Esophagus (tissue), 2 donors: Measurements from ENCODE around the gene GRIK3. TPM values are rescaled to one million over a fixed set of nuclear protein-coding genes. Genes with fewer than 3 reads are reported as not detected.
"Not testable (repeated sequence)": the region's sequence is repeated elsewhere in the genome, so short reads cannot be mapped to it uniquely, and the experiment has no call there.

ENCODE experiments used
- H3K27ac ChIP-seq, 2 donors: one replicate each; pipeline ENCODE4 v1.5.1; 2013; ENCODE audit warnings: low read depth in 2 of 2, mild to moderate bottlenecking in 2 of 2, inconsistent platforms in 1 of 2, low read length in 1 of 2, moderate library complexity in 1 of 2
- H3K27me3 ChIP-seq, 2 donors: one replicate each; pipeline ENCODE4 v1.6.1; 2013; ENCODE audit warnings: low read length in 2 of 2, control low read depth in 1 of 2, mild to moderate bottlenecking in 1 of 2; ENCODE audit not compliant: insufficient read depth in 2 of 2, control insufficient read depth in 1 of 2
- H3K36me3 ChIP-seq, 2 donors: one replicate each; pipeline ENCODE4 v1.6.1; 2013; ENCODE audit warnings: low read length in 1 of 2; ENCODE audit not compliant: control insufficient read depth in 2 of 2, insufficient read depth in 2 of 2
- H3K4me1 ChIP-seq, 2 donors: one replicate each; pipeline ENCODE4 v1.6.1; 2013; ENCODE audit warnings: low read length in 1 of 2; ENCODE audit not compliant: control insufficient read depth in 2 of 2, insufficient read depth in 2 of 2
- H3K4me3 ChIP-seq, 2 donors: one replicate each; pipeline ENCODE4 v1.5.1; 2013; ENCODE audit warnings: low read length in 2 of 2, mild to moderate bottlenecking in 2 of 2, low read depth in 1 of 2, moderate library complexity in 1 of 2
- H3K9me3 ChIP-seq, 2 donors: one replicate each; pipeline ENCODE4 v1.6.1; 2013; ENCODE audit warnings: mild to moderate bottlenecking in 2 of 2, low read depth in 1 of 2, low read length in 1 of 2, moderate library complexity in 1 of 2; ENCODE audit not compliant: control insufficient read depth in 2 of 2, insufficient read depth in 1 of 2
- WGBS, 2 donors: extraction: QIAGEN DNeasy Blood & Tissue Kit; methylation state at CpG; one replicate each; pipeline ENCODE4 v1.1.7; 2013; 5-methylcytosine and 5-hydroxymethylcytosine counted together
- polyA plus RNA-seq, 2 donors: library from polyadenylated mRNA; stranded (reverse); fragments of 200-250 nt; gene quantifications; one replicate each; pipeline ENCODE4 v1.2.3, GENCODE V29; 2013
- donor health status: healthy with polysubstance abuse.
- donor health status: Bipolar disorder and iron deficiency.

Gene GRIK3
- polyA plus RNA-seq, 2 donors, result 0.13 to 0.16 TPM

DNA sequence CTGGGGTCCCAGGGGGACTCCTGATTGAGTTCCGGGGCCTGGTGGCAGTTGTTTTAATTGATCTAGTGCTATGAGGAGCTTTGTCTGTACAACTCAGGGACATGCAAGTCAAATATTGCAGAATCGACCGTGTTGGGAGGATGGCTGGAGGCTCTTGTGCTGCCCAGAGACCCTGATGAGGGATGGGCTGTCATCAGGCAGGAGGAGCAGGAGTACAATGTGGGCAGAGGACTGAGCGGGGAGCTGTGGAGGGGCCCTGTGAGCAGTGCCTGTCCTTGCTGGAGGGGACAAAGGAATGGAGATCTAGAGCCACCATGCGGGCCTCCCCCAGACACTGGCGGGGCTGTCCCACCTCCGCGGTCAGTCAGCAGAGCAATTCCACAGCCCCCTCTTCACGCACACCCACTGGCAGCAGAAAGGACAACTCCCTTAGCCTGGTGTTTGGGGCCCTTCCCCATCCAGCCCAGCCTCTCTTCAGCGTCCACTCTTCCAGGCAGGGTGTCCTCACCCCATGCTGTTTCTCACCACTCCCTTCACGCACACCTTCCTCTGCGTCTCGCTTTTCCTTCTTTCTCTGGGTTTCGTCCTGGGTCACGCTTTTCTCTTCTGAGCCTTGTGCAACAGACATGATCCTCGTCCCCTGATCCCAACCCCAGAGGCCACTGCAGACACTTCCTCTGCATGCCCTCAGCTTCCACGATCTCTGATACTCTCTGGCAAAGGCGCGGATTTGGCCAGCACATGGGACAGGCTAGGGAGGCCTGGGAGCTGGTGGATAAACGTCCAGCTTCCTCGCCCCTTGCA, 122.6 kb downstream of the GRIK3 start:
- Histone ChIP-seq H3K9me3 (no peaks in the 10 kb centered on the region), H3K27ac (no peak overlapping the region), H3K4me1 (no peaks in the 10 kb centered on the region), H3K36me3 (no peaks in the 10 kb centered on the region), H3K27me3 (no peaks in the 10 kb centered on the region), H3K4me3 (no peak overlapping the region)
- 70 to 73% methylated on average over 20 to 21 of the region's 21 CpGs for WGBS, 2 donors

DNA sequence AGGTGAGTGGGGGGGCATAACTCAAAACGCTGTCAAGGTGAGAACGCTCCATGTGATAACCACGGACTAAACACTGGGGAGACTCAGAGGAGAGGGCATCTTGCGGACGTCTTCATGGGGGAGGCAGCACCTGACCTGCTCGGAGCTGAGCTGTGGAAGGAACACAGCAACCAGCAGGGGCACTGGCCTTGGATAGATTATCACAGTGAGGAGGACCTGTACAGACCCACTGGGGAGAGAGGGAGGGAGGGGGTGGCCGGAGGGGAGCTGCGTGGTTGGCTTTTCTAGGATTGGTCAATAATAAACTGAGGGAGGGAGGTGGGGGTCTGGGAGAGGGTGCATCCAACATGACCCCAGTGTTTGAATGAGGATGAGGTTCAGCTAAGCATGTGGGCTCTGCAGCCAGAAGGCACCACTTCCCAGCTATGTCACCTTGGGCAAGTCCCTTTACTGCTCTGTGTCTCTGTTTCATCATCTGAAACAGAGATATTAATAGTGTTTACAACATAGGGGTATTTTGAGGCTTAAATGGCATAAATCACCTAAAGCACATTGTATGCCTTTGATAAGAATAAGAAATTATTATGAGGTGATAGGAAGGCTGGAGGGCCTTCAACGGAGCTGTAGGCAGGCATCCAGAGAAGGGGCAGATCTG, 123.3 kb downstream of the GRIK3 start:
- Histone ChIP-seq H3K27me3 (no peaks in the 10 kb centered on the region), H3K4me3 (no peak overlapping the region), H3K4me1 (no peaks in the 10 kb centered on the region), H3K27ac (no peak overlapping the region), H3K36me3 (no peaks in the 10 kb centered on the region), H3K9me3 (no peaks in the 10 kb centered on the region)
- 63 to 65% methylated on average over 9 of the region's 9 CpGs for WGBS, 2 donors

DNA sequence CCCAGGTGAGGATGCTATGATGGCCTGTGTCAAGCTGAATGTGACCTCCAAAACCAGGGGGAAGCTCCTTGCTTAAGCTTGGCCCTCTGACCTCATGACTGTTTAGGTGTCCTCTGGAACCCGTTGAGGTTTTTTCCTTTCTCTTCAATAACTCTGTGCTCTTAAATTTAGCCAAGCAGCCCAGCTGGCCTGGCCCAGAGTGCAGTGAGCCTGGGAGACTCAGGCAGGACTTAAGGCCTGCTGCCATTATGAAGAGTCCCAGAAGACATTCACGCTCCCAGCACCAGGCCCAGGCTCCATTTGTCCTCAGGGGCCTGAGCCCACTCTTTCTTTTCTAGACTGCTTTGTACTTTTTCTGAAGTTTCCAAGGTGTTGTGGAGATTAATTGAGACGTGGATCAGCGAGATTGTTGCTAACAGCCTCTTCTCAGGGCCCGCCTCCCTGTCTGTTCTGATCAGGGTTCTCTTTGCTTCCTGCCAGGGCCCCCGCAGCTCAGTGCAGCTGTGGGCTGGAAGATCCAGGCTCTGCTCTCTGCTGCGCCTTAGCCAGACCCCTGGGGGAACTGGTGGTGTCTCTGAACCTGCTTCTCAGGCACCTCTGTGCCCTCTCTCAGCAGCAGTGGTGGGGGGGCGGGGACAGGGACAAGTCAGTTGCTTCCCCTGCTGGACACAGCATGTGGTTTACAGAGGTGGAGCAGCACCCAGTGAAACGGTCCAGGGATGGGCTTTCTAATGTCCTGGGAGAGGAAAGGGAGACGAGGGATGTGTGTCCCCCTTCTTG, 124.2 kb downstream of the GRIK3 start:
- WGBS, 2 donors, result 41 to 46% methylated on average over 10 of the region's 10 CpGs
- no peaks in the 10 kb centered on the region for H3K9me3 ChIP-seq
- H3K27me3 ChIP-seq, result no peaks in the 10 kb centered on the region

DNA sequence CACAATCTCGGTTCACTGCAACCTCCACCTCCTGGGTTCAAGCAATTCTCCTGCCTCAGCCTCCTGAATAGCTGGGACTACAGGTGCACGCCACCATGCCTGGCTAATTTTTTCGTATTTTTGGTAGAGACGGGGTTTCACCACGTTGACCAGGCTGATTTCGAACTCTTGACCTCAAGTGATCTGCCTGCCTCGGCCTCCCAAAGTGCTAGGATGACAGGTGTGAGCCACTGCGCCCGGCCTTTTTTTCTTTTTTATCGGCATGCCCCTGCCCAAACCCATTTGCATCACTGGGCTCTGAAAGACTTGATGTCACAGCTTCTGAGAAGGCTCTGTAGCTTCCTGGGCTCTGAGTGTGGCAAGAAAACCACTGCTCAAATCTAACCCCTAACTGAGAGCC, 125.0 kb downstream of the GRIK3 start:
- not testable (repeated sequence) for H3K27ac ChIP-seq, H3K9me3 ChIP-seq, H3K4me1 ChIP-seq, H3K27me3 ChIP-seq, H3K4me3 ChIP-seq, H3K36me3 ChIP-seq
- 85 to 86% methylated on average over 10 of the region's 10 CpGs for WGBS, 2 donors

More for the DNA sequence above, 124.2 kb downstream of the GRIK3 start:
- no peaks in the 10 kb centered on the region for H3K36me3 ChIP-seq
- no peaks in the 10 kb centered on the region for H3K4me1 ChIP-seq
- H3K27ac ChIP-seq, result no peak overlapping the region
- H3K4me3 ChIP-seq, result no peak overlapping the region

DNA sequence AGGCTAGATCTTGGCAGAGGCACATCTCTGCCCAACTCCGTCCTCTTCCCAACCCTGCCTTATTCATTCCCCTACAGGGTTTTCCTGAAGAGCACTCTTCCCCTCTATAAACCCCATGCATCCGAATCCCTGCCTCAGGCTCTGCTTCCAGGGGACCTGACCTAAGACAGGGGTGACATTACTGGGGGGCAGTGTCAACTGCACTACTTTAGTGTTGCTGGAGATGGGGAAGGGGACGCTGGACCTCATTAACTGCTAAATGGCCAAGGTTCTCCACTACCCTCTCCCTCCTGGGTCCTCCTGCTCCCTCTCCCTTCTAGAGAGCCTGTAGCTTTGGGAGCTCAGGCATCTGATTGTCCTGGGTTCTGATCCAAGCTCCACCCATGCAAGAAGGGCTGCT, 126.2 kb downstream of the GRIK3 start:
- Histone ChIP-seq H3K36me3 (no peaks in the 10 kb centered on the region), H3K27me3 (no peaks in the 10 kb centered on the region), H3K9me3 (no peaks in the 10 kb centered on the region), H3K4me3 (no peak overlapping the region), H3K4me1 (no peaks in the 10 kb centered on the region), H3K27ac (no peak overlapping the region)
- 77 to 80% methylated on average over 3 of the region's 3 CpGs for WGBS, 2 donors

DNA sequence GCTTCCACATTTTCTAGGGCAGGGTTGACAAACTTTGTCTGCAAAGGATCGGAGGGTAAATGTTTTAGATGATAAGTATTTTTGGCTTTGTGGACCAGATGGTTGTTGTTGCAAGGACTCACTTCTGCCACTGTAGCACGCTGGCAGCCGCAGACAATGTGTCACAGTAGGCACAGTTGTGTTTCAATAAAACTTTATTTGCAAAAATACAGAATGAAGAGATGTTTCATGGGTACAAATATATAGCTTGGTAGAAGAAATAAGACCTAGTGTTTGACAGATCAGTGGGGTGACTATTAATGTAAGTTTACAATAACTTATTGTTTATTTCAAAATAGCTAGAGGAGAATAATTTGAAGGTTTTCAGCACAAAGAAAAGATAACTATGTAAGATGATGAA, 127.8 kb downstream of the GRIK3 start:
- H3K9me3 ChIP-seq, result no peaks in the 10 kb centered on the region

GRCh38 chr1:36905941-36906340, 128.4 kb downstream of the GRIK3 start:
- 76 to 78% methylated on average over 3 of the region's 3 CpGs for WGBS, 2 donors
- Histone ChIP-seq H3K27me3 (no peaks in the 10 kb centered on the region), H3K9me3 (no peaks in the 10 kb centered on the region), H3K27ac (no peak overlapping the region), H3K36me3 (no peaks in the 10 kb centered on the region), H3K4me3 (no peak overlapping the region), H3K4me1 (no peaks in the 10 kb centered on the region)

More for the DNA sequence above, 127.8 kb downstream of the GRIK3 start:
- Histone ChIP-seq H3K27ac (no peak overlapping the region), H3K36me3 (no peaks in the 10 kb centered on the region), H3K4me3 (no peak overlapping the region), H3K4me1 (no peaks in the 10 kb centered on the region), H3K27me3 (no peaks in the 10 kb centered on the region)
- 66 to 72% methylated on average over 3 of the region's 3 CpGs for WGBS, 2 donors

DNA sequence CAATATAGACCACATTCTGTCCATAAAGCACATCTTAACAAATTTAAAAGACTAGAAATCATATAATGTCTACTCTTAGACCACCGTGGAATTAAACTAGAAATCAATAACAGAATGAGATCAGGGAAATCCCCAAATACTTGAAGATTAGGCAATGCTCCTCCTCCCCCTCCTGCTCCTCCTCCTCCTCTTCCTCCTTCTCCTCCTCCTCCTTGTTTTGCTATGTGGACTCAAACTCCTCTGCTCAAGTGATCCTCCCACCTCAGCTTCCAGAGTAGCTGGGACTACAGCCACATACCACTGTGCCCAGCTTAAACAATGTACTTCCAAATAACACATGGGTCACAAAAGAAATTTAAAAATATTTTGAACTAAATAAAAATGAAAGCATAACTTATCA, 134.2 kb downstream of the GRIK3 start:
- H3K4me3 ChIP-seq, result no peak overlapping the region
- H3K27ac ChIP-seq, result no peak overlapping the region
- H3K4me1 ChIP-seq, result no peaks in the 10 kb centered on the region
- H3K27me3 ChIP-seq, result no peaks in the 10 kb centered on the region
- H3K36me3 ChIP-seq, result no peaks in the 10 kb centered on the region
- H3K9me3 ChIP-seq, result no peaks in the 10 kb centered on the region
- WGBS, 2 donors, result 54 to 68% methylated on average over 1 of the region's 1 CpG

- not testable (repeated sequence) for H3K27me3 ChIP-seq, H3K4me1 ChIP-seq, H3K27ac ChIP-seq, H3K36me3 ChIP-seq, H3K9me3 ChIP-seq, H3K4me3 ChIP-seq
Measured at GRCh38 chr1:36897813-36898212, 136.5 kb downstream of the GRIK3 start.
